ENCODE measurements around the gene MSL1.
"Not testable (repeated sequence)": the region's sequence is repeated elsewhere in the genome, so short reads cannot be mapped to it uniquely, and the experiment has no call there.

DNA sequence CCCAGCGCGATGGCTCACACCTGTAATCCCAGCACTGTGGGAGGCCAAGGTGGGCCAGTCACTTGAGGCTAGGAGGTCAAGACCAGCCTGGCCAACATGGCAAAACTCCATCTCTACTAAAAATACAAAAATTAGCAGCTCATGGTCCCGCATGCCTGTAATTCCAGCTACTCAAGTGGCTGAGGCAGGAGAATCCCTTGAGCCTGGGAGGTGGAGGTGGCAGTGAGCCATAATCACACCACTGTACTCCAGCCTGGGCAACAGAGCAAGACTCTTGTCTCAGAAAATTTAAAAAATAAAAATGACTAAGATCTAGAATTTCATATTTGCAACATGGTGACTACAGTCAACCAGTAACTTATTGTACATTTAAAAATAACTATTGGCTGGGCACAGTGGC is 21.4 kb downstream of the MSL1 start:
- not testable (repeated sequence) for TF ChIP-seq ZNF324, ZNF416, SP2, ZNF624, ZNF133, ZNF785 (tag by site-specific recombination; IDR thresholded peaks at IDR 0.05)
- TF ChIP-seq, protein P1, sequence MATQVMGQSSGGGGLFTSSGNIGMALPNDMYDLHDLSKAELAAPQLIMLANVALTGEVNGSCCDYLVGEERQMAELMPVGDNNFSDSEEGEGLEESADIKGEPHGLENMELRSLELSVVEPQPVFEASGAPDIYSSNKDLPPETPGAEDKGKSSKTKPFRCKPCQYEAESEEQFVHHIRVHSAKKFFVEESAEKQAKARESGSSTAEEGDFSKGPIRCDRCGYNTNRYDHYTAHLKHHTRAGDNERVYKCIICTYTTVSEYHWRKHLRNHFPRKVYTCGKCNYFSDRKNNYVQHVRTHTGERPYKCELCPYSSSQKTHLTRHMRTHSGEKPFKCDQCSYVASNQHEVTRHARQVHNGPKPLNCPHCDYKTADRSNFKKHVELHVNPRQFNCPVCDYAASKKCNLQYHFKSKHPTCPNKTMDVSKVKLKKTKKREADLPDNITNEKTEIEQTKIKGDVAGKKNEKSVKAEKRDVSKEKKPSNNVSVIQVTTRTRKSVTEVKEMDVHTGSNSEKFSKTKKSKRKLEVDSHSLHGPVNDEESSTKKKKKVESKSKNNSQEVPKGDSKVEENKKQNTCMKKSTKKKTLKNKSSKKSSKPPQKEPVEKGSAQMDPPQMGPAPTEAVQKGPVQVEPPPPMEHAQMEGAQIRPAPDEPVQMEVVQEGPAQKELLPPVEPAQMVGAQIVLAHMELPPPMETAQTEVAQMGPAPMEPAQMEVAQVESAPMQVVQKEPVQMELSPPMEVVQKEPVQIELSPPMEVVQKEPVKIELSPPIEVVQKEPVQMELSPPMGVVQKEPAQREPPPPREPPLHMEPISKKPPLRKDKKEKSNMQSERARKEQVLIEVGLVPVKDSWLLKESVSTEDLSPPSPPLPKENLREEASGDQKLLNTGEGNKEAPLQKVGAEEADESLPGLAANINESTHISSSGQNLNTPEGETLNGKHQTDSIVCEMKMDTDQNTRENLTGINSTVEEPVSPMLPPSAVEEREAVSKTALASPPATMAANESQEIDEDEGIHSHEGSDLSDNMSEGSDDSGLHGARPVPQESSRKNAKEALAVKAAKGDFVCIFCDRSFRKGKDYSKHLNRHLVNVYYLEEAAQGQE (tag by site-specific recombination; IDR thresholded peaks at IDR 0.05): not testable (repeated sequence)
- TF ChIP-seq, protein P2, sequence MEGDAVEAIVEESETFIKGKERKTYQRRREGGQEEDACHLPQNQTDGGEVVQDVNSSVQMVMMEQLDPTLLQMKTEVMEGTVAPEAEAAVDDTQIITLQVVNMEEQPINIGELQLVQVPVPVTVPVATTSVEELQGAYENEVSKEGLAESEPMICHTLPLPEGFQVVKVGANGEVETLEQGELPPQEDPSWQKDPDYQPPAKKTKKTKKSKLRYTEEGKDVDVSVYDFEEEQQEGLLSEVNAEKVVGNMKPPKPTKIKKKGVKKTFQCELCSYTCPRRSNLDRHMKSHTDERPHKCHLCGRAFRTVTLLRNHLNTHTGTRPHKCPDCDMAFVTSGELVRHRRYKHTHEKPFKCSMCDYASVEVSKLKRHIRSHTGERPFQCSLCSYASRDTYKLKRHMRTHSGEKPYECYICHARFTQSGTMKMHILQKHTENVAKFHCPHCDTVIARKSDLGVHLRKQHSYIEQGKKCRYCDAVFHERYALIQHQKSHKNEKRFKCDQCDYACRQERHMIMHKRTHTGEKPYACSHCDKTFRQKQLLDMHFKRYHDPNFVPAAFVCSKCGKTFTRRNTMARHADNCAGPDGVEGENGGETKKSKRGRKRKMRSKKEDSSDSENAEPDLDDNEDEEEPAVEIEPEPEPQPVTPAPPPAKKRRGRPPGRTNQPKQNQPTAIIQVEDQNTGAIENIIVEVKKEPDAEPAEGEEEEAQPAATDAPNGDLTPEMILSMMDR (tag by site-specific recombination; IDR thresholded peaks at IDR 0.05): not testable (repeated sequence)
- peak; percentile 60; the same call in 1 of the 2 replicates for TF ChIP-seq ZNF121 (tag by site-specific recombination; IDR thresholded peaks at IDR 0.05)

Measured in HEK293 (cell line).